Gastrocnemius medialis (tissue), 4 donors: ENCODE measurements around the gene ACSS1. TPM values are rescaled to one million over a fixed set of nuclear protein-coding genes. Genes with fewer than 3 reads are reported as not detected.

Experiments
- ATAC-seq, 2 donors: fragments of 150-250 bp; one replicate each; pipeline ENCODE4 v1.9.1; 2016
- DNase-seq, 2 donors: peaks; one replicate each; pipeline ENCODE4 v3.0.0-alpha.2; 2019
- H3K27ac ChIP-seq, 4 donors: fragments of 200-600 bp; sonication (generic); 1 replicate in 1 of 4; 2 replicates in 3 of 4; pipeline ENCODE4 v1.5.1; 2016 to 2018; ENCODE audit warnings: mild to moderate bottlenecking in 2 of 4, moderate library complexity in 1 of 4
- H3K27me3 ChIP-seq, 3 donors: fragments of 200-600 bp; sonication (generic) in 2 of 3; 1 replicate in 1 of 3; 2 replicates in 2 of 3; pipeline versions ENCODE4 v1.5.1 to v1.6.0; 2016 to 2019; ENCODE audit warnings: mild to moderate bottlenecking in 1 of 3, moderate library complexity in 1 of 3
- H3K36me3 ChIP-seq, 2 donors: fragments of 200-600 bp; sonication (generic) in 1 of 2; one replicate each; pipeline ENCODE4 v1.5.1; 2017 to 2018
- H3K4me1 ChIP-seq, 2 donors: fragments of 200-600 bp; sonication (generic) in 1 of 2; one replicate each; pipeline ENCODE4 v1.5.1; 2016 to 2017; ENCODE audit warnings: mild to moderate bottlenecking in 2 of 2
- H3K4me3 ChIP-seq, 4 donors: fragments of 200-600 bp; sonication (generic) in 3 of 4; 1 replicate in 1 of 4; 2 replicates in 3 of 4; pipeline ENCODE4 v1.5.1; 2016 to 2019; ENCODE audit warnings: mild to moderate bottlenecking in 2 of 4
- H3K9me3 ChIP-seq, 3 donors: fragments of 200-600 bp; sonication (generic) in 2 of 3; 1 replicate in 1 of 3; 2 replicates in 2 of 3; pipeline ENCODE4 v1.5.1; 2016 to 2019
- POLR2A ChIP-seq, 2 donors: fragments of 450-650 bp; IDR thresholded peaks; one replicate each; pipeline ENCODE4 v1.6.1; 2017; ENCODE audit warnings: antibody characterized with exemption in 2 of 2, mild to moderate bottlenecking in 2 of 2, moderate library complexity in 2 of 2
- in situ Hi-C, 4 donors: fragments of 200-750 bp; cut with MboI; loops; one replicate each; pipeline versions ENCODE4 v1.15.0 to v1.8.0; 2017; ENCODE audit warnings: low sequenced_read_pairs in 4 of 4
- intact Hi-C: fragments of 100-400 bp; cut with DNase I; formaldehyde crosslinking; loops from one replicate; pipeline ENCODE4 v1.15.1; 2023; ENCODE audit warnings: low total_unique reads
- total RNA-seq, 4 donors: library from RNA; depleted of rRNA; stranded (reverse); fragments of >200 nt; gene quantifications; one replicate each; pipeline versions ENCODE4 v1.1.0 to v1.2.3, GENCODE V29; 2016
- TF ChIP-seq, protein P1 (sequence below), 5 experiments: fragments of 450-650 bp in 3 of 5; fragments of 200-600 bp in 2 of 5; sonication (generic) in 2 of 5; IDR thresholded peaks in 4 of 5; conservative IDR thresholded peaks in 1 of 5; 1 replicate in 4 of 5; 2 replicates in 1 of 5; pipeline ENCODE4 v1.5.1; 2016 to 2019; ENCODE audit warnings: antibody characterized with exemption in 5 of 5, mild to moderate bottlenecking in 3 of 5, moderate library complexity in 3 of 5

ACSS1 gene
- total RNA-seq, 4 donors from 2014 or later = 11.4 to 84.6 (median 11.8) TPM

DNA sequence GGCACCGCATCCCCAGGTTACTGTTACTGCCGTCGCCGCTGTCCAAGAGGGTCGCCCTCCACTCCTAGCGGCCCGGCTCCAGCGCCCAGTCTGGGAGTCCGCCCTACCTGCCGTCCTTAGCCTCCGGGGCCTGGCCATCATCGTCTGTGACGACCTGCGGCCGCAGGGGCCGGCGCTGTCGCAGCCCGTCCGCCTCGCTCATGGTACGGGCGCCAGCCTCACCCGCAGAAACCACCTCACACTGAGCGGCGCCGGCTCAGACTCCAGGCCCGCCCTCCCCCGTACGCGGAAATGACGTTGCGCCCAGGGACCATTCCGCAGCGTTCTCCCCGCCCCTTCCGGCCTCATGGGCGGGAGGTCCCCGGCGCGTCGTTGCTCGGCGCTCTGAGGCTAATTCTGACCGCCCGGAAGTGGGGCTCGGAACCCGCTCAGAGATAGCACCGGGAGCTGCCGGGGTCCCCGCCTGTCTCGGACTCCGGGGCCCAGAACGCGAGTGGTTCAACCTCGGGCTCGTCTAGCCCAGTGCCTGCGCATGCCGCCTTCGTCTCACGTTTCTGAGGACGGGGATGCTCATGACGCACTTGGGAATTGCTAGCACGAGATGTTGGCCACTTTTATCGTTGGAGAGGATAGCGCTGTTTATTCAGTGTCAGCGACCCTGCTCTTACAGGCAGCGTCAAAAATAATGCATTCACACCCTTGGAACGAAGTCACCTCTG, 65.3 kb downstream of the ACSS1 start, which contains the start of gene APMAP:
Gene APMAP (minus strand): TSS at position 265 of the 719 bp plus-strand sequence. CDS start 63 bp downstream, at position 202.
- peak within 1 kb of the TSS; percentile 85 to 92 (median 88) for H3K4me3 ChIP-seq
- peak; percentile 97 to 98 for TF ChIP-seq POLR2A (IDR thresholded peaks at IDR 0.05)
- TF ChIP-seq, protein P1, sequence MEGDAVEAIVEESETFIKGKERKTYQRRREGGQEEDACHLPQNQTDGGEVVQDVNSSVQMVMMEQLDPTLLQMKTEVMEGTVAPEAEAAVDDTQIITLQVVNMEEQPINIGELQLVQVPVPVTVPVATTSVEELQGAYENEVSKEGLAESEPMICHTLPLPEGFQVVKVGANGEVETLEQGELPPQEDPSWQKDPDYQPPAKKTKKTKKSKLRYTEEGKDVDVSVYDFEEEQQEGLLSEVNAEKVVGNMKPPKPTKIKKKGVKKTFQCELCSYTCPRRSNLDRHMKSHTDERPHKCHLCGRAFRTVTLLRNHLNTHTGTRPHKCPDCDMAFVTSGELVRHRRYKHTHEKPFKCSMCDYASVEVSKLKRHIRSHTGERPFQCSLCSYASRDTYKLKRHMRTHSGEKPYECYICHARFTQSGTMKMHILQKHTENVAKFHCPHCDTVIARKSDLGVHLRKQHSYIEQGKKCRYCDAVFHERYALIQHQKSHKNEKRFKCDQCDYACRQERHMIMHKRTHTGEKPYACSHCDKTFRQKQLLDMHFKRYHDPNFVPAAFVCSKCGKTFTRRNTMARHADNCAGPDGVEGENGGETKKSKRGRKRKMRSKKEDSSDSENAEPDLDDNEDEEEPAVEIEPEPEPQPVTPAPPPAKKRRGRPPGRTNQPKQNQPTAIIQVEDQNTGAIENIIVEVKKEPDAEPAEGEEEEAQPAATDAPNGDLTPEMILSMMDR (IDR thresholded peaks at IDR 0.05 in 4 of 5, conservative IDR thresholded peaks at IDR 0.05 in 1 of 5) = peak in 1 of 5 experiments; percentile 6
- no peaks in the 10 kb centered on the region for H3K9me3 ChIP-seq
- no peaks in the 10 kb centered on the region for H3K36me3 ChIP-seq
- H3K27ac ChIP-seq = peak within 1 kb of the TSS; percentile 94 to 98 (median 96)
- DNase-seq (peak; percentile 91 to 93), ATAC-seq (peak; percentile 81 to 88)
- no peaks in the 10 kb centered on the region for H3K27me3 ChIP-seq
- H3K4me1 ChIP-seq = peaks cover 40 to 49% of the 10 kb centered on the region in 2 donors
- in situ Hi-C loops (loop anchor here (5.0 to 25.0 kb wide), 8 partner anchors 182 to 1355 kb away; partner anchors contain the start of genes ABHD12 (in 3 of the 4), CST3 (in 1 of the 4), ENTPD6 (in 1 of the 4) and GINS1 (in 1 of the 4)), intact Hi-C loops (loop anchor here (2.0 to 5.0 kb wide), 4 partner anchors 205 to 1350 kb away; partner anchors contain the start of genes ABHD12, ENTPD6 and PYGB)

DNA sequence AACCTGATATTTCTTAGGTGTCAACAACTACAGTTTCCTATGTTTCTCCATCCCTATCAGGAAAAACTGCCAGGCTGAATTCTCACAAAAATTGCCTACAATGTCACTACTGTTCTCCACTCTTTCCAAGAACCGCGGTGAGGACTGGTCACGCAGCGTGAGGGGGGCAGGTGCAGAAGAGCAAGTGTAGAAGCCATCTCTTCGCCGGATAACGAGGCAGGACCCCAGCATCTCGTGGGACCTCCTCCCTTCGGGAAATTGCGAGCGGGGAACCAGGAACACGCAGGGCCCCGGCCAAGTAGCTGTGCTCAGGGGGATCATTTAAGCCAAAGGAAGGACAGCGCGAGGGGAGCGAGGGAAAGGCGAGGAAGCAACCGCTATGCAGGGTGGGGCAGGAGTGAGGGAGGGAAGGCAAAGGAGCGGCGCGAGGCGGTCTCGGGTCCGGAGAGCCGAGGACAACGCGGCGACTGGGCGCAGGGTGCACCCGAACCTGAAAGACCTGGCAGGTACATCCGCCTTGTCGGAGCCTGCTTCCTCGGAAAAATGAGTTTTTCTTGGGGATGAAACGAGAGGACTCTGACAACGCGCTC, 65.9 kb downstream of the ACSS1 start:
- no peaks in the 10 kb centered on the region for H3K9me3 ChIP-seq
- in situ Hi-C loops = loop anchor here (5.0 to 25.0 kb wide), 8 partner anchors 183 to 1355 kb away; partner anchors contain the start of genes ABHD12 (in 3 of the 4), CST3 (in 1 of the 4), ENTPD6 (in 1 of the 4) and GINS1 (in 1 of the 4)
- TF ChIP-seq, protein P1 (IDR thresholded peaks at IDR 0.05 in 4 of 5, conservative IDR thresholded peaks at IDR 0.05 in 1 of 5) = no peak
- no peak for TF ChIP-seq POLR2A (IDR thresholded peaks at IDR 0.05)
- H3K4me1 ChIP-seq = peaks cover 44 to 46% of the 10 kb centered on the region in 2 donors
- H3K27me3 ChIP-seq = no peaks in the 10 kb centered on the region
- no peak for DNase-seq
- intact Hi-C loops = loop anchor here (2.0 to 5.0 kb wide), 4 partner anchors 205 to 1350 kb away; partner anchors contain the start of genes ABHD12, ENTPD6 and PYGB
- peak; percentile 16 to 28 for ATAC-seq
- H3K36me3 ChIP-seq = no peaks in the 10 kb centered on the region
- H3K27ac ChIP-seq = peak overlapping the region; percentile 94 to 98 (median 96)
- H3K4me3 ChIP-seq = peak overlapping the region; percentile 85 to 92 (median 88)

DNA sequence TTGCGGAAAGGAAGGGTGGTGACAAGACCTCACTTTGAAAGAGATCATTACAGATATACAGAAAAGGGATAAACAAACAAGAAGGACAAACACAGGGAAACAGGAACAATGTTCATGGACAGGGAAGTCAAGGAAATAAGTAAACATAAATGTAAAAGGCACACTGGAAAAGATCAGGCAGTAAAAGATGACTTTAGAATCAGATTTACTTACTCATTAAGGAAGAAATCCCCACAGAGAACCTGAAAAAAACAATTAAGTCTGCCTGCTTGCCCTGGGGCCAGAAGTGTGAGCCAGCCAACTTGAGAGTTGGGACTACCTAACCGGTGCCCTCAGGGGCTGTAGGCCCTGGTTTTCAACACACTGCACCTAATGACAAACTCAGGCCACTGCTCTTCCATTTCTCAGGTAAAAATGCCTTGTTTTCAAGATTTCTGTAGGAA, 67.1 kb downstream of the ACSS1 start:
- ATAC-seq (no peak), DNase-seq (no peak)
- no peak for TF ChIP-seq POLR2A (IDR thresholded peaks at IDR 0.05)
- TF ChIP-seq, protein P1 (IDR thresholded peaks at IDR 0.05 in 4 of 5, conservative IDR thresholded peaks at IDR 0.05 in 1 of 5) = no peak
- intact Hi-C loops (loop anchor here (5.0 kb wide), 3 partner anchors 206 to 1349 kb away; partner anchors contain the start of genes ENTPD6 and PYGB), in situ Hi-C loops (loop anchor here (5.0 to 25.0 kb wide), 8 partner anchors 184 to 1354 kb away; partner anchors contain the start of genes ABHD12 (in 3 of the 4), CST3 (in 1 of the 4), ENTPD6 (in 1 of the 4) and GINS1 (in 1 of the 4))
- no peak overlapping the region for H3K27ac ChIP-seq
- H3K36me3 ChIP-seq = no peaks in the 10 kb centered on the region
- H3K4me1 ChIP-seq = peaks cover 53 to 56% of the 10 kb centered on the region in 2 donors
- no peaks in the 10 kb centered on the region for H3K9me3 ChIP-seq
- no peaks in the 10 kb centered on the region for H3K27me3 ChIP-seq
- peak overlapping the region in 3 of 4 donors; percentile 85 to 92 (median 88) for H3K4me3 ChIP-seq

DNA sequence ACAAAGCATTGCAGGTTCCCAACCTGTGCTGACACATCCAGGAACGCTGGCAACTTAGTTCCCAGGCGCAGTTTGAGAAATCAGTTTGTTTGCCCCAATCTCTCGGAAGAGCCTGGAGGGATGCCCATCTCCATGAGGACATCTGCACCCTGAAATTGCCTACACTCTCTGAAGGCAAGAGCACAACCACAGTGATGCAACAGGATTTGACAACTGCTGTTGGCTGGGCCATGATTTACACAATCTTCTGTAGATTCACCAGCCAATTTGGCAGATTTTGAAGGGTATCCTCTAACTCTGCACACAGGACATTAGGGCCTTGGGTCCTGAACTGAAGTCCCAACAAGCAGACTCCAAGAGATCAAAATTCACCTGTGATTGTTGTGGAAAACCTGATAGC, 68.8 kb downstream of the ACSS1 start:
- Histone ChIP-seq H3K36me3 (no peaks in the 10 kb centered on the region), H3K9me3 (no peaks in the 10 kb centered on the region), H3K4me3 (no peak overlapping the region), H3K27me3 (no peaks in the 10 kb centered on the region), H3K27ac (peak overlapping the region; percentile 8 to 51 (median 24)), H3K4me1 (peaks cover 60 to 68% of the 10 kb centered on the region in 2 donors)
- intact Hi-C loops = no loop called here
- DNase-seq (peak in 1 of 2 donors; percentile 60), ATAC-seq (peak in 1 of 2 donors; percentile 40)
- TF ChIP-seq POLR2A (IDR thresholded peaks at IDR 0.05) = no peak
- TF ChIP-seq, protein P1 (IDR thresholded peaks at IDR 0.05 in 4 of 5, conservative IDR thresholded peaks at IDR 0.05 in 1 of 5) = no peak
- in situ Hi-C loops = loop anchor here (25.0 kb wide), 5 partner anchors 198 to 1352 kb away; partner anchors contain the start of genes CST3 (in 1 of the 4) and ENTPD6 (in 1 of the 4)
